Measurements from ENCODE around the gene TAGLN.
"Not testable (repeated sequence)": the region's sequence is repeated elsewhere in the genome, so short reads cannot be mapped to it uniquely, and the experiment has no call there.

The TAGLN gene

DNA sequence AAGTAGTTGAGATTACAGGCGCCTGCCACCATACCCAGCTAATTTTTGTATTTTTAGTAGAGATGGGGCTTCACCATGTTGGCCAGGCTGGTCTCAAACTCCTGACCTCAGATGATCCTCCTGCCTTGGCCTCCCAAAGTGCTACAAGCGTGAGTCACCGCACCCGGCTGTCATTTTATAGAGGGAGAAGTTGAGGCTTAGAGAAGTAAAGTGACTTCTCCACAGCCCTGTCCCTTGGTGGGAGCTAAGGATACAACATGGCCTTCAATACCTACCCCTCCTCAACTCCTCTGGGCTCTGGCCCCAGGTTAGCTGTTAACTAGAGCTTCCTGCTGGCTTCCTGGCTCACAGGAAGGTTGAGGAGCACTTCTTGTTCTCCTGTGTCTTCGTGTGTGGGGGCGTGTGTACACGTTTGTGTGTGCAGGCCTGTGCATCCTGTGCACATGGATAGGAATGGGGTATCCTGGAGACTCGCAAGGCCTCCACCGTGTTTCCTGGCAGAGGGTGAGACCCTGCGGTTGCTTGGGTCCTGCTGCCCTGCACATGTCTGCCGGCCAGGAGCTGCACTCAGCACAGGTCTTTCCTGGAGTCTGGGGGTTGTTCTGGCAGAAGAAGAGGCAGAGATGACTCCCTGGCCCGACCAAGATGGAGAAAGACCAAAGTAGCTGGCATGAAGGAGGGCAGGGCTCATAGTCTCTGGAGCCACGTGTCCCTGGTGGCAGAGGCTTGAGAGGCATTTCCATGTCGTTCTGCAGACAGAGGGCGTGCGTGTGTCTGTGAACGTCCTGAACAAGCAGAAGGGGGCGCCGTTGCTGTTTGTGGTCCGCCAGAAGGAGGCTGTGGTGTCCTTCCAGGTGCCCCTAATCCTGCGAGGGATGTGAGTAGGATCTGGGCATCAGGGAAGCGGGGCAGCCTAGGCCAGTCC is 18.2 kb upstream of the TAGLN start:
- in situ Hi-C loops (cut with MboI; ENCODE audit: low sequenced_read_pairs): no loop called here

DNA sequence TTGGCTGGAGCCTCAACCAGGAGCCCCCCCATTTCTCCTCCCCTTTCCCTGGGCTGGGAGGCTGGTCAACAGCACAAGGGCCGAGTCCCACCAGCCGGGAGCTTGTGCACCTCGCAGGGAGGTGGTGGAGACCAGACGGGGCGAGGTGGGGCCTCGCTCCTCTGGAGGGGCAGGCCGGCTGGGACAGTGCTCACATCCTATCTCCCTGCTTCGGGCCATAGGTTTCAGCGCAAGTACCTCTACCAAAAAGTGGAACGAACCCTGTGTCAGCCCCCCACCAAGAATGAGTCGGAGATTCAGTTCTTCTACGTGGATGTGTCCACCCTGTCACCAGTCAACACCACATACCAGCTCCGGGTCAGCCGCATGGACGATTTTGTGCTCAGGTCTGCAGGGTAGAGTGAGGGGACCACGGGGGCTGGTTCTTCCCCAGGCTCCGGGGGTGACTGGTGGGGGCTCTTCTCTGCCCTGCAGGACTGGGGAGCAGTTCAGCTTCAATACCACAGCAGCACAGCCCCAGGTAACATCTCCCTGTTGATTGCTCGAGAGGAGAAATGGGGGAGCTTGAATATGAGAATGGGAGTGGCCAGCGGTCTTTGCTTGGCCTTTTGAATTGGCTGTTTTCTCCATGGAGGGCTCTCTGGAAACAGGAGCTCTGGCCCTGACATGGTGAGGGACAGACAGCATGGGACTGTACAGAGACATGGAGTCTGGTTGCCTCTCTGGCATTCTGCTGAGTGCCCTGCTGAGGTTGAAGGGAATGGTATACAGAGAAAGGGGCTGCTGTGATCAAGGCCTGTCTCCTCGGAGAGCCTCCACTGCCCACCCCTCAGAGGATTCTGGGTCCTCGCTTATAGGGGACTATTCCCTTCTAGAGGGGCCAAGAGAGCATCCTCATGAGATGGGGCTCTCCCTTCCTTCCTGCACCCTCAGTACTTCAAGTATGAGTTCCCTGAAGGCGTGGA is 17.3 kb upstream of the TAGLN start:
- in situ Hi-C loops (cut with MboI; ENCODE audit: low sequenced_read_pairs): no loop called here

- in situ Hi-C loops (cut with MboI; ENCODE audit: low sequenced_read_pairs): no loop called here
Measured at GRCh38 chr11:117182551-117182935, 16.6 kb upstream of the TAGLN start.

DNA sequence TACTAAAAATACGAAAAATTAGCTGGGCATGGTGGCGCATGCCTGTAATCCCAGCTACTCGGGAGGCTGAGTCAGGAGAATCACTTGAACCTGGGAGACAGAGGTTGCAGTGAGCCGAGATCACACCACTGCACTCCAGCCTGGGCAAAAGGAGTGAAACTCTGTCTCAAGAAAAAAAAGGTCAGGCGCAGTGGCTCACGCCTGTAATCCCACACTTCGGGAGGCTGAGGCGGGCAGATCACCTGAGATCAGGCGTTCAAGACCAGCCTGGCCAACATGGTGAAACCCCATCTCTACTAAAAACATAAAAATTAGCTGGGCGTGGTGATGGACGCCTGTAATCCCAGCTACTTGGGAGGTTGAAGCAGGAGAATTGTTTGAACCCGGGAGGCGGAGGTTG is 16.0 kb upstream of the TAGLN start:
- in situ Hi-C loops (cut with MboI; ENCODE audit: low sequenced_read_pairs): not testable (repeated sequence)

GRCh38 chr11:117183724-117184349 is 15.3 kb upstream of the TAGLN start:
- in situ Hi-C loops (cut with MboI; ENCODE audit: low sequenced_read_pairs): no loop called here

DNA sequence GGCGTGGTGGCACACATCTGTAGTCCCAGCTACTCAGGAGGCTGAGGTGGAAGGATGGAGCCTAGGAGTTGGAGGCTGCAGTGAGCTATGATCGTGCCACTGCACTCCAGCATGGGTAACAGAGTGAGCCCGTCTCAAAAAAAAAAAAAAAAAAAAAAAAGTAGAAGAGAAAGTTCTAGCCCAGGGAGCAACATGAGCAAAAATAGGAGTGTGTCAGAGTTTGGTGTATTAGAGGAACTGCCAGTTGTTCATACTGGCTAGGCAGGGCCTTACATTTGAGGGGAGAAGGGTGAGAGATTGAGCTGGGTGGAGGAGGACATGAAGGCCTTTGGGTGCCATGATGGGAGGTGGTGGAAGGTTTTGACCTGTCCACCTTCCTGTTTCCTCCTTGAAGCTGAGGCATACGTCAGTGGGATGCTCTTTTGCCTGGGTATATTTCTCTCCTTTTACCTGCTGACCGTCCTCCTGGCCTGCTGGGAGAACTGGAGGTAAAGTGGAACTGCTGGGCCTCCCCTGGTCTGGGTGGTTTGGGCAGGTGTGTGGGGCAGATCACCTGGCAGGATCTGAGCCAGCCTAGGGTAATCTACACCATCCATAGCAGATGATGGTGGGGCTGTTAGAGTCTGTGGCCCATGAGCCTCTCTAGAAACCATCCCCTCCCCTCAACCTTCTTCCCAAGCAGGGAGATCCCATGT is 13.3 kb upstream of the TAGLN start:
- in situ Hi-C loops (cut with MboI; ENCODE audit: low sequenced_read_pairs): no loop called here

GRCh38 chr11:117186431-117186761 is 12.8 kb upstream of the TAGLN start:
- in situ Hi-C loops (cut with MboI; ENCODE audit: low sequenced_read_pairs): no loop called here

- in situ Hi-C loops (cut with MboI; ENCODE audit: low sequenced_read_pairs): no loop called here
Measured at GRCh38 chr11:117187007-117187406, 12.2 kb upstream of the TAGLN start.

DNA sequence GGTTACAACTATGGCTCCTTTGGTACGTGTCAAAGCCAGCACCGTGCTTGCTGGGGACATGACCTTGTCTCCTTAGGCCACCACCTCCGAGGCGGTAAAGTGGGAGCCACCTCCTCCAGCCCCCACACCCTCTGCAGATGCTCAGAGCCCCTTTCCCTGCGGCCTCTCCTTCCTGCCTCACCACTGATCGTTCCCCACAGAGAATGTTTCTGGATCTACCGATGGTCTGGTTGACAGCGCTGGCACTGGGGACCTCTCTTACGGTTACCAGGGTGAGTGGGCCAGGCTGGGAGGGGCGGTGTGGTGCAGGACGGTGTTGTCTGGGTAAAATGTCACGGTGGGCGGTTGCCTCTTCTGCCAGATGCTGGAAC is 11.8 kb upstream of the TAGLN start:
- in situ Hi-C loops (cut with MboI; ENCODE audit: low sequenced_read_pairs): no loop called here

GRCh38 chr11:117187799-117188481 is 11.2 kb upstream of the TAGLN start:
- in situ Hi-C loops (cut with MboI; ENCODE audit: low sequenced_read_pairs): no loop called here

- in situ Hi-C loops (cut with MboI; ENCODE audit: low sequenced_read_pairs): no loop called here
Measured at GRCh38 chr11:117188620-117189081, 10.5 kb upstream of the TAGLN start.

DNA sequence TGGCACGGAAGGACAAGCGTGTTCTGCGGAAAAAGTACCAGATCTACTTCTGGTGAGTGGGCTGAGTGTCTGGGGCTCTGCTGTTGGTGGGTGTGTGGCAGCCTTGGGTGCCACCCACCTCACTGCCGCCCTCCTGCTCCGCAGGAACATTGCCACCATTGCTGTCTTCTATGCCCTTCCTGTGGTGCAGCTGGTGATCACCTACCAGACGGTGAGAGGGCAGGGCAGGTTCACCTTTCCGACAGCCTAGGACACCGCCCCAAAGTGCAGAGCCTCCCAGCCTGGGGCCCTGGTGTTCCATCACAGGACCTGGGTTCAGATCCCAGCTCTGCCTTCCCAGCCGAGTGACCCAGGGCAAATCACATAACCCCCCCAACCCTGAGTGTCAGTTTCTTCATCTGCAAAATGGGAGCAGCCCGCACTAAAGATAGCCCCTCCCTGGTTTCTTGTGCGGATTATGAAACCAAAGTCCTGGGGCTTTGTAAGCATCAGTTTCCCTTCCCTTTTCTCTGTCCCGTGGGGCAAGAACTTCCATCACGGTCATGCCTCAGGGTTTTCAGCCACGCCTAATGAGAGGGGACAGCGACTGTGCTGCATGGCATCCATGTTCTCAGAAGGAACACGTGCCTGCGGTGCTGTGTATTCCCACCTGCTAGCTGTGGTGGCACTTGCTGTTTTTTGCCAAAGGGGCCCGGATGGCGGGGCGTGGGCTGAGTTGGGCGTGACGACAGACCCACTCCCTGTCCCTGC is 9.8 kb upstream of the TAGLN start:
- in situ Hi-C loops (cut with MboI; ENCODE audit: low sequenced_read_pairs): no loop called here

DNA sequence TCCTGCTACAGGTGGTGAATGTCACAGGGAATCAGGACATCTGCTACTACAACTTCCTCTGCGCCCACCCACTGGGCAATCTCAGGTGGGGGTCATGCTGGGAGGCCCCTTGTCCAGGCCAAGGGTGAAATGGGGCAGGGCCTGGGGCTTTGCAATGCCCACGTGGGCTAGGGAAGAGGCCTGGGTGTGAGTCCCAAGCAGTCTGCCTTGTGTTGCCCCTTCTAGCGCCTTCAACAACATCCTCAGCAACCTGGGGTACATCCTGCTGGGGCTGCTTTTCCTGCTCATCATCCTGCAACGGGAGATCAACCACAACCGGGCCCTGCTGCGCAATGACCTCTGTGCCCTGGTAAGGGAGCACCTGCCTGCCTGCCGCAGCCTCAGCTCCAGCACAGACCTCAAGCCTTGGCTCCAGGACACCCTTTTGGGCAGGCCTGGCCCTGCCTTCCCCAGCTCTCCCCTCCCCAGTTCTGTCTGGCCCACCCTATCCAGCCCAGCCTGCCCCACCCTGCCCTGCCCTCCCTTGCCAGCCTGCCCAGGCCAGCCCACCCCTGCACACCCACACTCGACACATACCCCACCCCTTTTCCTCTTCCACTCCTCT is 9.1 kb upstream of the TAGLN start:
- in situ Hi-C loops (cut with MboI; ENCODE audit: low sequenced_read_pairs): no loop called here

GRCh38 chr11:117191680-117192400 is 7.3 kb upstream of the TAGLN start:
- in situ Hi-C loops (cut with MboI; ENCODE audit: low sequenced_read_pairs): no loop called here

GRCh38 chr11:117192401-117192875 is 6.7 kb upstream of the TAGLN start:
- in situ Hi-C loops (cut with MboI; ENCODE audit: low sequenced_read_pairs): no loop called here

GRCh38 chr11:117193130-117194020 is 5.8 kb upstream of the TAGLN start:
- in situ Hi-C loops (cut with MboI; ENCODE audit: low sequenced_read_pairs): no loop called here

GRCh38 chr11:117194267-117194666 is 4.9 kb upstream of the TAGLN start:
- in situ Hi-C loops (cut with MboI; ENCODE audit: low sequenced_read_pairs): no loop called here
